Mesenchymal stem cell (in vitro differentiated cells and primary cell): Measurements from ENCODE around the gene GCLM.

ENCODE experiments used
- DNase-seq: peaks from one replicate; pipeline ENCODE4 v3.0.0-alpha.2; 2013
- H2AFZ ChIP-seq: one replicate; pipeline ENCODE4 v1.6.1; 2013; ENCODE audit warnings: low read depth, mild to moderate bottlenecking, control low read depth, inconsistent platforms, low read length, moderate library complexity
- H2AK5ac ChIP-seq: 2 replicates; pipeline ENCODE4 v1.6.1; 2013; ENCODE audit warnings: low read length, moderate library complexity, mild to moderate bottlenecking, inconsistent platforms; ENCODE audit not compliant: severe bottlenecking
- H2BK120ac ChIP-seq: one replicate; pipeline ENCODE4 v1.6.1; 2013; ENCODE audit warnings: low read depth, mild to moderate bottlenecking, inconsistent platforms, low read length, moderate library complexity
- H2BK12ac ChIP-seq, 2 experiments: one replicate each; pipeline ENCODE4 v1.6.1; 2013; ENCODE audit warnings: inconsistent platforms in 2 of 2, low read length in 2 of 2, mild to moderate bottlenecking in 2 of 2, moderate library complexity in 2 of 2, control low read depth in 1 of 2
- H2BK15ac ChIP-seq: one replicate; pipeline ENCODE4 v1.6.1; 2013; ENCODE audit warnings: mild to moderate bottlenecking, low read depth, inconsistent platforms; ENCODE audit not compliant: poor library complexity, severe bottlenecking
- H2BK5ac ChIP-seq: 2 replicates; pipeline ENCODE4 v1.6.1; 2013; ENCODE audit warnings: low read depth, mild to moderate bottlenecking, low read length, control low read depth, inconsistent platforms; ENCODE audit not compliant: poor library complexity, severe bottlenecking
- H3K14ac ChIP-seq, 2 experiments: one replicate each; pipeline ENCODE4 v1.6.1; 2013; ENCODE audit warnings: inconsistent platforms in 2 of 2, low read length in 2 of 2, control low read depth in 1 of 2, mild to moderate bottlenecking in 1 of 2, moderate library complexity in 1 of 2
- H3K18ac ChIP-seq, 2 experiments: one replicate each; pipeline ENCODE4 v1.6.1; 2013; ENCODE audit warnings: inconsistent platforms in 2 of 2, low read length in 2 of 2, control low read depth in 1 of 2, low read depth in 1 of 2, mild to moderate bottlenecking in 1 of 2
- H3K23ac ChIP-seq, 2 experiments: one replicate each; pipeline ENCODE4 v1.6.1; 2013; ENCODE audit warnings: inconsistent platforms in 2 of 2, low read length in 2 of 2, mild to moderate bottlenecking in 2 of 2, moderate library complexity in 2 of 2, control low read depth in 1 of 2
- H3K27ac ChIP-seq: 2 replicates; pipeline ENCODE4 v1.5.1; 2013; ENCODE audit warnings: mild to moderate bottlenecking, moderate library complexity, low read length, control low read depth, inconsistent platforms; ENCODE audit not compliant: poor library complexity, severe bottlenecking
- H3K27me3 ChIP-seq, 2 experiments: 2 replicates each; pipeline versions ENCODE4 v1.6.1 to v1.7.0; 2013; ENCODE audit warnings: low read length in 2 of 2, mild to moderate bottlenecking in 2 of 2, moderate library complexity in 2 of 2, control low read depth in 1 of 2, inconsistent platforms in 1 of 2; ENCODE audit not compliant: control insufficient read depth in 1 of 2, insufficient read depth in 1 of 2
- H3K36me3 ChIP-seq, 2 experiments: 2 replicates each; pipeline versions ENCODE4 v1.6.1 to v1.7.0; 2013; ENCODE audit warnings: low read length in 2 of 2, control low read depth in 1 of 2, inconsistent platforms in 1 of 2, low read depth in 1 of 2, mild to moderate bottlenecking in 1 of 2; ENCODE audit not compliant: insufficient read depth in 2 of 2, control insufficient read depth in 1 of 2
- H3K4ac ChIP-seq, 2 experiments: one replicate each; pipeline ENCODE4 v1.6.1; 2013; ENCODE audit warnings: inconsistent platforms in 2 of 2, low read length in 2 of 2, mild to moderate bottlenecking in 2 of 2, moderate library complexity in 2 of 2, control low read depth in 1 of 2, low read depth in 1 of 2
- H3K4me1 ChIP-seq: 2 replicates; pipeline ENCODE4 v1.6.1; 2013; ENCODE audit warnings: low read depth, low read length, control low read depth; ENCODE audit not compliant: control insufficient read depth, insufficient read depth
- H3K4me2 ChIP-seq: 2 replicates; pipeline ENCODE4 v1.6.1; 2013; ENCODE audit warnings: low read length, mild to moderate bottlenecking, inconsistent platforms; ENCODE audit not compliant: poor library complexity, severe bottlenecking
- H3K4me3 ChIP-seq, 2 experiments: 2 replicates each; pipeline versions ENCODE4 v1.5.1 to v1.7.0; 2013; ENCODE audit warnings: low read length in 2 of 2, mild to moderate bottlenecking in 2 of 2, control low read depth in 1 of 2, low read depth in 1 of 2; ENCODE audit not compliant: insufficient read depth in 1 of 2
- H3K79me1 ChIP-seq: replicated peaks from 2 replicates; pipeline ENCODE4 v1.6.1; 2013; ENCODE audit warnings: mild to moderate bottlenecking, control low read depth, low read length, inconsistent platforms; ENCODE audit not compliant: poor library complexity, severe bottlenecking
- H3K9ac ChIP-seq: 2 replicates; pipeline ENCODE4 v1.7.0; 2013; ENCODE audit warnings: mild to moderate bottlenecking, low read length, moderate library complexity
- H3K9me3 ChIP-seq: 2 replicates; pipeline ENCODE4 v1.7.0; 2013; ENCODE audit warnings: mild to moderate bottlenecking, low read length; ENCODE audit not compliant: control insufficient read depth
- H4K8ac ChIP-seq: one replicate; pipeline ENCODE4 v1.6.1; 2013; ENCODE audit warnings: inconsistent platforms, mild to moderate bottlenecking, low read length, moderate library complexity
- H4K91ac ChIP-seq: one replicate; pipeline ENCODE4 v1.6.1; 2013; ENCODE audit warnings: mild to moderate bottlenecking, low read length, inconsistent platforms
- WGBS: methylation state at CpG from one replicate; pipeline ENCODE4 v1.1.7; 2013; ENCODE audit warnings: mixed read lengths; 5-methylcytosine and 5-hydroxymethylcytosine counted together

The GCLM gene

GRCh38 chr1:93842750-93843500, 66.3 kb downstream of the GCLM start:
- peak overlapping the region; percentile 36 for H2BK15ac ChIP-seq
- H3K4me3 ChIP-seq = no peak overlapping the region
- H4K8ac ChIP-seq = peak overlapping the region; percentile 47
- H3K27me3 ChIP-seq = no peaks in the 10 kb centered on the region
- H3K4ac ChIP-seq = no peak overlapping the region
- H3K18ac ChIP-seq = no peak overlapping the region
- no peak overlapping the region for H2AK5ac ChIP-seq
- no peaks in the 10 kb centered on the region for H3K79me1 ChIP-seq
- peak overlapping the region in 1 of 2 experiments; percentile 69 for H2BK12ac ChIP-seq
- no peaks in the 10 kb centered on the region for H3K9me3 ChIP-seq
- peaks cover 6% of the 10 kb centered on the region for H3K4me1 ChIP-seq
- no peak for DNase-seq
- no peak overlapping the region for H2BK5ac ChIP-seq
- no peak overlapping the region for H2BK120ac ChIP-seq
- H3K9ac ChIP-seq = peak overlapping the region; percentile 67
- H3K23ac ChIP-seq = no peak overlapping the region
- no peak overlapping the region for H3K27ac ChIP-seq
- H4K91ac ChIP-seq = no peak overlapping the region
- 90% methylated on average over 4 of the region's 5 CpGs for WGBS
- no peak overlapping the region for H3K4me2 ChIP-seq
- no peak overlapping the region for H3K14ac ChIP-seq
- no peak overlapping the region for H2AFZ ChIP-seq
- H3K36me3 ChIP-seq = peaks cover 0 to 4% of the 10 kb centered on the region in 2 experiments

- no peak overlapping the region for H3K4ac ChIP-seq
- peaks cover 6% of the 10 kb centered on the region for H3K4me1 ChIP-seq
- no peak overlapping the region for H2AFZ ChIP-seq
- no peak overlapping the region for H3K4me2 ChIP-seq
- H3K9me3 ChIP-seq = no peaks in the 10 kb centered on the region
- no peak overlapping the region for H4K91ac ChIP-seq
- H3K4me3 ChIP-seq = no peak overlapping the region
- H2BK15ac ChIP-seq = no peak overlapping the region
- no peaks in the 10 kb centered on the region for H3K27me3 ChIP-seq
- H2AK5ac ChIP-seq = no peak overlapping the region
- H3K79me1 ChIP-seq = no peaks in the 10 kb centered on the region
- H3K36me3 ChIP-seq = peaks cover 0 to 4% of the 10 kb centered on the region in 2 experiments
- H4K8ac ChIP-seq = no peak overlapping the region
- H2BK120ac ChIP-seq = no peak overlapping the region
- no peak overlapping the region for H3K27ac ChIP-seq
- peak overlapping the region; percentile 27 to 35 for H2BK12ac ChIP-seq
- DNase-seq = no peak
- no peak overlapping the region for H3K23ac ChIP-seq
- no peak overlapping the region for H2BK5ac ChIP-seq
- WGBS = 95% methylated on average over 3 of the region's 3 CpGs
- H3K9ac ChIP-seq = no peak overlapping the region
- H3K14ac ChIP-seq = no peak overlapping the region
- peak overlapping the region in 1 of 2 experiments; percentile 18 for H3K18ac ChIP-seq
Measured at GRCh38 chr1:93841771-93842170, 67.5 kb downstream of the GCLM start.

GRCh38 chr1:93840956-93841482, 68.2 kb downstream of the GCLM start:
- no peak overlapping the region for H3K27ac ChIP-seq
- H3K4me1 ChIP-seq = peaks cover 6% of the 10 kb centered on the region
- no peak overlapping the region for H2AFZ ChIP-seq
- H3K18ac ChIP-seq = no peak overlapping the region
- no peak overlapping the region for H3K9ac ChIP-seq
- no peak overlapping the region for H2AK5ac ChIP-seq
- no peak overlapping the region for H3K4ac ChIP-seq
- no peak for DNase-seq
- no peak overlapping the region for H2BK5ac ChIP-seq
- no peak overlapping the region for H2BK15ac ChIP-seq
- H3K23ac ChIP-seq = no peak overlapping the region
- H2BK120ac ChIP-seq = no peak overlapping the region
- H3K36me3 ChIP-seq = peaks cover 0 to 4% of the 10 kb centered on the region in 2 experiments
- no peak overlapping the region for H3K4me3 ChIP-seq
- no peak overlapping the region for H4K91ac ChIP-seq
- WGBS = 92% methylated on average over 3 of the region's 4 CpGs
- H3K79me1 ChIP-seq = no peaks in the 10 kb centered on the region
- no peaks in the 10 kb centered on the region for H3K27me3 ChIP-seq
- no peak overlapping the region for H4K8ac ChIP-seq
- H2BK12ac ChIP-seq = peak overlapping the region; percentile 27 to 35
- H3K4me2 ChIP-seq = no peak overlapping the region
- H3K9me3 ChIP-seq = no peaks in the 10 kb centered on the region
- no peak overlapping the region for H3K14ac ChIP-seq

- Histone ChIP-seq H4K91ac (no peak overlapping the region), H3K18ac (no peak overlapping the region), H2BK120ac (no peak overlapping the region), H3K23ac (no peak overlapping the region), H2BK5ac (no peak overlapping the region), H2BK12ac (no peak overlapping the region), H3K27me3 (no peaks in the 10 kb centered on the region), H3K27ac (no peak overlapping the region), H2AK5ac (no peak overlapping the region), H3K4me2 (no peak overlapping the region), H3K9ac (peak overlapping the region; percentile 28), H2BK15ac (no peak overlapping the region), H3K36me3 (peaks cover 0 to 4% of the 10 kb centered on the region in 2 experiments), H3K4me1 (peaks cover 2% of the 10 kb centered on the region), H3K9me3 (no peaks in the 10 kb centered on the region), H3K14ac (no peak overlapping the region), H3K4ac (no peak overlapping the region), H3K4me3 (peak overlapping the region in 1 of 2 experiments; percentile 5), H4K8ac (no peak overlapping the region), H2AFZ (no peak overlapping the region), H3K79me1 (no peaks in the 10 kb centered on the region)
- 91% methylated on average over 2 of the region's 2 CpGs for WGBS
- DNase-seq = no peak
Measured at GRCh38 chr1:93839753-93840152, 69.5 kb downstream of the GCLM start.
